GM12892 (cell line): Measurements from ENCODE around the gene TAS2R60.

Experiments used
- POLR2A ChIP-seq: IDR thresholded peaks from 2 replicates; pipeline ENCODE4 v1.6.1; 2011; ENCODE audit warnings: low read depth, low read length, control low read depth
- TAF1 ChIP-seq: IDR thresholded peaks from 2 replicates; pipeline ENCODE4 v1.6.1; 2011; ENCODE audit warnings: low read depth, mild to moderate bottlenecking, control low read depth, low read length, borderline replicate concordance

GRCh38 chr7:143407287-143408251 is 35.7 kb upstream of the TAS2R60 start:
- TF ChIP-seq POLR2A (no peak), TAF1 (no peak)
